Activated CD4-positive, alpha-beta T cell treated with anti-CD3 and anti-CD28 coated beads for 24 hours (primary cell): Measurements from ENCODE around the gene UCKL1.
"Not testable (repeated sequence)": the region's sequence is repeated elsewhere in the genome, so short reads cannot be mapped to it uniquely, and the experiment has no call there.

Source experiments
- DNase-seq, 2 donors: peaks; one replicate each; pipeline ENCODE4 v3.0.0-alpha.2; 2020; ENCODE audit warnings: low read depth in 2 of 2

UCKL1 gene

GRCh38 chr20:63955827-63956663, at the start of gene UCKL1:
Gene UCKL1 (minus strand): TSS chr20:63956416. CDS start chr20:63956372, 44 bp downstream.
- DNase-seq, result peak; percentile 77 to 78

GRCh38 chr20:64005394-64005793, 49.2 kb upstream of the UCKL1 start:
- no peak for DNase-seq

- DNase-seq, result no peak
These were observed 47.9 kb upstream of the UCKL1 start for GRCh38 chr20:64003960-64004725.

- DNase-seq, result no peak
These were observed 45.4 kb upstream of the UCKL1 start for GRCh38 chr20:64001607-64002011.

- no peak for DNase-seq
These were observed 44.7 kb upstream of the UCKL1 start for GRCh38 chr20:64000906-64001305.

- DNase-seq, result no peak
These were observed 26.7 kb upstream of the UCKL1 start for GRCh38 chr20:63982937-63983336.

GRCh38 chr20:63980806-63981728, 24.9 kb upstream of the UCKL1 start, which contains the start of gene PRPF6:
Gene PRPF6 (plus strand): TSS chr20:63981132. CDS start chr20:63981246, 114 bp downstream.
- DNase-seq, result peak; percentile 93 to 94

GRCh38 chr20:63980317-63980805, 24.1 kb upstream of the UCKL1 start:
- DNase-seq, result no peak

GRCh38 chr20:63979557-63980316, 23.5 kb upstream of the UCKL1 start, which contains the start of gene SAMD10:
Gene SAMD10 (minus strand): TSS chr20:63979642. CDS start chr20:63979467, 175 bp downstream.
- peak; percentile 79 to 85 for DNase-seq

GRCh38 chr20:63979229-63979556, 23.0 kb upstream of the UCKL1 start:
- no peak for DNase-seq

GRCh38 chr20:63978319-63979228, 22.4 kb upstream of the UCKL1 start:
- DNase-seq, result peak; percentile 29 to 66

GRCh38 chr20:63977739-63978276, 21.6 kb upstream of the UCKL1 start:
- DNase-seq, result peak; percentile 45 to 53

GRCh38 chr20:63976980-63977738, 20.9 kb upstream of the UCKL1 start:
- no peak for DNase-seq

GRCh38 chr20:63976511-63976910, 20.3 kb upstream of the UCKL1 start:
- not testable (repeated sequence) for DNase-seq

GRCh38 chr20:63974402-63975200, 18.4 kb upstream of the UCKL1 start:
- no peak for DNase-seq

- DNase-seq, result peak; percentile 64 to 76
These were observed 17.6 kb upstream of the UCKL1 start for GRCh38 chr20:63973636-63974401.

GRCh38 chr20:63973160-63973479, 16.9 kb upstream of the UCKL1 start:
- no peak for DNase-seq
